Panc1 (cell line): ENCODE data around the gene ATE1. TPM values are rescaled to one million over a fixed set of nuclear protein-coding genes. Genes with fewer than 3 reads are reported as not detected.

ENCODE experiments used
- ATAC-seq: fragments of 200-7000 bp; cut with Tn5 transposase; 2 replicates; pipeline ENCODE4 v1.9.1; 2020; ENCODE audit warnings: mild to moderate bottlenecking, moderate library complexity
- BruUV-seq: library from RNA; stranded (reverse); fragments of 400-500 nt; replicated peaks from 2 replicates; lab custom pipeline; 2021; lab: Mats Ljungman, UMichigan
- CTCF ChIA-PET: fragments of 300-600 bp; sonication (Branson Sonifier 250); formaldehyde crosslinking; loops from one replicate; lab custom pipeline; 2022; ENCODE audit warnings: antibody characterized with exemption; lab: Charles Lee
- POLR2A ChIA-PET: fragments of 300-600 bp; sonication (Branson Sonifier 250); formaldehyde crosslinking; loops from one replicate; lab custom pipeline; 2022; ENCODE audit warnings: antibody characterized with exemption; lab: Charles Lee
- DNase-seq: peaks from one replicate; pipeline ENCODE4 v3.0.0-alpha.2; 2010; ENCODE audit warnings: low read depth, low spot score
- H3K27ac ChIP-seq: 2 replicates; pipeline ENCODE4 v1.5.1; 2011; ENCODE audit warnings: mild to moderate bottlenecking, low read length, inconsistent platforms
- H3K27me3 ChIP-seq: fragments of 200-500 bp; sonication (Bioruptor generic); 2 replicates; pipeline ENCODE4 v1.6.0; 2014; ENCODE audit warnings: low read length, inconsistent platforms; ENCODE audit not compliant: control insufficient read depth, insufficient read depth
- H3K36me3 ChIP-seq: fragments of 200-500 bp; sonication (Bioruptor generic); 2 replicates; pipeline ENCODE4 v1.5.1; 2014; ENCODE audit warnings: inconsistent platforms, mild to moderate bottlenecking, low read length, moderate library complexity; ENCODE audit not compliant: control insufficient read depth, insufficient read depth
- H3K4me1 ChIP-seq: 2 replicates; pipeline ENCODE4 v1.5.1; 2011; ENCODE audit warnings: inconsistent platforms, mild to moderate bottlenecking, low read length, moderate library complexity; ENCODE audit not compliant: control insufficient read depth, insufficient read depth
- H3K4me3 ChIP-seq, 2 experiments: 2 replicates each; pipeline ENCODE4 v1.5.1; 2011 to 2012; ENCODE audit warnings: low read depth in 2 of 2, low read length in 2 of 2, mild to moderate bottlenecking in 2 of 2, inconsistent platforms in 1 of 2, moderate library complexity in 1 of 2
- H3K9me3 ChIP-seq: fragments of 200-500 bp; sonication (Bioruptor generic); 2 replicates; pipeline ENCODE4 v1.5.1; 2014; ENCODE audit warnings: low read depth, mild to moderate bottlenecking, inconsistent platforms, low read length, moderate library complexity; ENCODE audit not compliant: control insufficient read depth, insufficient read depth
- POLR2AphosphoS5 ChIP-seq: IDR thresholded peaks from 2 replicates; pipeline ENCODE4 v1.6.1; 2012; ENCODE audit warnings: mild to moderate bottlenecking, low read depth, low read length, moderate library complexity
- SIN3A ChIP-seq: IDR thresholded peaks from 2 replicates; pipeline ENCODE4 v1.6.1; 2012; ENCODE audit warnings: low read depth, mild to moderate bottlenecking, low read length, moderate library complexity, borderline replicate concordance; ENCODE audit not compliant: insufficient read depth
- TCF7L2 ChIP-seq: IDR thresholded peaks from 2 replicates; pipeline ENCODE4 v1.6.1; 2011; ENCODE audit warnings: mild to moderate bottlenecking, low read depth, low read length, inconsistent platforms
- in situ Hi-C: cut with HindIII; loops from 2 replicates; pipeline ENCODE4 v1.10.0; 2016; ENCODE audit warnings: low sequenced_read_pairs, low pct_unique_long_range_greater_than_20kb
- intact Hi-C: fragments of 100-400 bp; cut with micrococcal nuclease; formaldehyde crosslinking; loops from one replicate; pipeline ENCODE4 v1.10.0; 2022; ENCODE audit not compliant: unreplicated experiment
- total RNA-seq: library from RNA; stranded (reverse); gene quantifications from one replicate; pipeline ENCODE4 v1.2.1, GENCODE V29; 2021; ENCODE audit not compliant: unreplicated experiment
- TF ChIP-seq, protein P1 (sequence below): fragments of 450-650 bp; IDR thresholded peaks from 2 replicates; pipeline ENCODE4 v1.5.1; 2017; ENCODE audit warnings: mild to moderate bottlenecking
- TF ChIP-seq, protein P2 (sequence below), 2 experiments: IDR thresholded peaks; 2 replicates each; pipeline ENCODE4 v1.6.1; 2011 to 2012; ENCODE audit warnings: low read depth in 2 of 2, control low read depth in 1 of 2, low read length in 1 of 2, mild to moderate bottlenecking in 1 of 2, moderate library complexity in 1 of 2; ENCODE audit not compliant: insufficient read depth in 1 of 2

Gene ATE1
- total RNA-seq, 1 experiment from 2014 or later: 45.5 TPM

DNA sequence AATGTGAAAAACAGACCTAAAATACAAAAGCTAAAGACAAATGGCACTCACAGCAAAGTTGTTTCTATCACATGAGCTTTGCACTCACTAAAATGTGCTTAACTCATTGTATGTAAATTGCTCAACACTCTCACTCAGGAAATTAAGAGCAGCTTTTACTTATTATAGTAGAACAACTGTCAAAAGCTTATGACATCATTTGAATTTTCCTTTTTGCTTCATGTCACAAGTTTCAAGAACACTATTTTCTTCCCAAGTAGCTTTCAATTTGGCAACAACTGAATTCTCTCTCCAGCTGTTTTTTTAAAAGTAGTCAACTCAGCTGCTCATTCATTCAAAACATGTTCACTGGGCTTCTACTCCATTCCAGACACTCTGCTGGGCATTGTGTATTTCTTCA lies 46.9 kb downstream of the ATE1 start:
- in situ Hi-C loops: no loop called here
- H3K4me3 ChIP-seq: no peak overlapping the region
- CTCF ChIA-PET: interaction anchor here (0.7 kb wide), 1 partner anchor 451 kb away, joined by 6 read pairs; no protein-coding TSS in a partner anchor
- intact Hi-C loops: loop anchor here (5.0 kb wide), 1 partner anchor 54 kb away; no protein-coding TSS in a partner anchor
- ATAC-seq (no peak), DNase-seq (no peak)
- H3K4me1 ChIP-seq: no peaks in the 10 kb centered on the region
- TF ChIP-seq, protein P1, sequence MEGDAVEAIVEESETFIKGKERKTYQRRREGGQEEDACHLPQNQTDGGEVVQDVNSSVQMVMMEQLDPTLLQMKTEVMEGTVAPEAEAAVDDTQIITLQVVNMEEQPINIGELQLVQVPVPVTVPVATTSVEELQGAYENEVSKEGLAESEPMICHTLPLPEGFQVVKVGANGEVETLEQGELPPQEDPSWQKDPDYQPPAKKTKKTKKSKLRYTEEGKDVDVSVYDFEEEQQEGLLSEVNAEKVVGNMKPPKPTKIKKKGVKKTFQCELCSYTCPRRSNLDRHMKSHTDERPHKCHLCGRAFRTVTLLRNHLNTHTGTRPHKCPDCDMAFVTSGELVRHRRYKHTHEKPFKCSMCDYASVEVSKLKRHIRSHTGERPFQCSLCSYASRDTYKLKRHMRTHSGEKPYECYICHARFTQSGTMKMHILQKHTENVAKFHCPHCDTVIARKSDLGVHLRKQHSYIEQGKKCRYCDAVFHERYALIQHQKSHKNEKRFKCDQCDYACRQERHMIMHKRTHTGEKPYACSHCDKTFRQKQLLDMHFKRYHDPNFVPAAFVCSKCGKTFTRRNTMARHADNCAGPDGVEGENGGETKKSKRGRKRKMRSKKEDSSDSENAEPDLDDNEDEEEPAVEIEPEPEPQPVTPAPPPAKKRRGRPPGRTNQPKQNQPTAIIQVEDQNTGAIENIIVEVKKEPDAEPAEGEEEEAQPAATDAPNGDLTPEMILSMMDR: no peak
- TF ChIP-seq, protein P2, sequence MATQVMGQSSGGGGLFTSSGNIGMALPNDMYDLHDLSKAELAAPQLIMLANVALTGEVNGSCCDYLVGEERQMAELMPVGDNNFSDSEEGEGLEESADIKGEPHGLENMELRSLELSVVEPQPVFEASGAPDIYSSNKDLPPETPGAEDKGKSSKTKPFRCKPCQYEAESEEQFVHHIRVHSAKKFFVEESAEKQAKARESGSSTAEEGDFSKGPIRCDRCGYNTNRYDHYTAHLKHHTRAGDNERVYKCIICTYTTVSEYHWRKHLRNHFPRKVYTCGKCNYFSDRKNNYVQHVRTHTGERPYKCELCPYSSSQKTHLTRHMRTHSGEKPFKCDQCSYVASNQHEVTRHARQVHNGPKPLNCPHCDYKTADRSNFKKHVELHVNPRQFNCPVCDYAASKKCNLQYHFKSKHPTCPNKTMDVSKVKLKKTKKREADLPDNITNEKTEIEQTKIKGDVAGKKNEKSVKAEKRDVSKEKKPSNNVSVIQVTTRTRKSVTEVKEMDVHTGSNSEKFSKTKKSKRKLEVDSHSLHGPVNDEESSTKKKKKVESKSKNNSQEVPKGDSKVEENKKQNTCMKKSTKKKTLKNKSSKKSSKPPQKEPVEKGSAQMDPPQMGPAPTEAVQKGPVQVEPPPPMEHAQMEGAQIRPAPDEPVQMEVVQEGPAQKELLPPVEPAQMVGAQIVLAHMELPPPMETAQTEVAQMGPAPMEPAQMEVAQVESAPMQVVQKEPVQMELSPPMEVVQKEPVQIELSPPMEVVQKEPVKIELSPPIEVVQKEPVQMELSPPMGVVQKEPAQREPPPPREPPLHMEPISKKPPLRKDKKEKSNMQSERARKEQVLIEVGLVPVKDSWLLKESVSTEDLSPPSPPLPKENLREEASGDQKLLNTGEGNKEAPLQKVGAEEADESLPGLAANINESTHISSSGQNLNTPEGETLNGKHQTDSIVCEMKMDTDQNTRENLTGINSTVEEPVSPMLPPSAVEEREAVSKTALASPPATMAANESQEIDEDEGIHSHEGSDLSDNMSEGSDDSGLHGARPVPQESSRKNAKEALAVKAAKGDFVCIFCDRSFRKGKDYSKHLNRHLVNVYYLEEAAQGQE (IDR thresholded peaks at IDR 0.05; ENCODE audit: insufficient read depth in 1 of 2, low read depth in 2 of 2, low read length in 1 of 2): no peak
- TF ChIP-seq POLR2AphosphoS5: no peak
- no peak for TF ChIP-seq SIN3A
- no peak for TF ChIP-seq TCF7L2
- no peaks in the 10 kb centered on the region for H3K27me3 ChIP-seq
- H3K27ac ChIP-seq: no peak overlapping the region
- no peaks in the 10 kb centered on the region for H3K36me3 ChIP-seq
- POLR2A ChIA-PET: interaction anchor here (0.5 kb wide), 1 partner anchor 700 kb away, joined by 7 read pairs; no protein-coding TSS in a partner anchor
- BruUV-seq: no TSS peak
- no peaks in the 10 kb centered on the region for H3K9me3 ChIP-seq

DNA sequence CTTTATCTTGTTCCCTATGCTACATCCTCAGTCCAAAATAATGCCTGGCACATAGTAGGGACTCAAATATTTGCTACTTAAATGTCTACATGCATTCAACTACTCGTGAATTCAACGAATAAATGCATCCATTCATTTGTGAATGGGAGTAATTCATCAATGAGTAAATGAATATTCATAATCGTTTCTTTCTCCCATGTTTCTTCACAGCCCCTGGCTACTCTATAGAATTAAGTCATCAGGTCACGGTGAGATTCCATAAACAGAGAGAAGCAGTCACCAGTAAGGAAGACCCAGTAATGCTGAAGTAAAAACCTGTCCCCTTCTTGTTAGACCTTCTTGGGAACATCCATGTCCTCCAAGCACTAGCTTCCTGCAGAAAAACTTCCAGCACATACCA lies 48.4 kb downstream of the ATE1 start:
- Histone ChIP-seq H3K27me3 (no peaks in the 10 kb centered on the region), H3K9me3 (no peaks in the 10 kb centered on the region), H3K36me3 (no peaks in the 10 kb centered on the region), H3K4me1 (no peaks in the 10 kb centered on the region), H3K4me3 (no peak overlapping the region), H3K27ac (no peak overlapping the region)
- DNase-seq (no peak), ATAC-seq (no peak)
- ChIA-PET POLR2A (no interaction called here), CTCF (no interaction called here)
- intact Hi-C loops: no loop called here
- no TSS peak for BruUV-seq
- TF ChIP-seq TCF7L2 (no peak), POLR2AphosphoS5 (no peak), SIN3A (no peak)
- in situ Hi-C loops: no loop called here

DNA sequence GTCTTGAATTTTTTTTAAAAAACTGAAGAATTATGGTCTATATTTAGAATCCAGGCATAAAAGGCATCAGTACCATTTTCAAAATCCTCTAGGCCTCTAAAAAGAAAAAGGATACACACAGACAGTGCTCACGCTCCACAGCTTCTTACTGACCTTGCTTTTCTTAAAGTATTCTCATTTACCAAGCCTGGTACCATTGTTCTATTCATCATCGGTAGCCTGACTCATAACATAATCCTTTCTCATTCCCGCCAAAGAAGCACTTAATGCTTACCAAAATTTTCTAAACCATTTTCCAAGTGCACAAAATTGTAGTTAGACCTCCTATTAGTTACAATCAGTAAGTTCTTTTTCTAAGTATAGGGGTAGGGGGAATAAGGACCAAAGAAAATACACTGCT lies 54.6 kb downstream of the ATE1 start:
- Histone ChIP-seq H3K4me1 (no peaks in the 10 kb centered on the region), H3K4me3 (no peak overlapping the region), H3K27me3 (no peaks in the 10 kb centered on the region), H3K9me3 (no peaks in the 10 kb centered on the region), H3K36me3 (0 out of 2 replicates have a peak, but pooled peaks cover 5% of the 10 kb centered on the region), H3K27ac (no peak overlapping the region)
- DNase-seq (no peak), ATAC-seq (no peak)
- intact Hi-C loops (no loop called here), in situ Hi-C loops (no loop called here)
- POLR2A ChIA-PET: no interaction called here
- TF ChIP-seq SIN3A (no peak), TCF7L2 (no peak)
- CTCF ChIA-PET: no interaction called here
- BruUV-seq: no TSS peak
